A673 (cell line): Measurements from ENCODE around the gene PAOX. TPM values are rescaled to one million over a fixed set of nuclear protein-coding genes. Genes with fewer than 3 reads are reported as not detected.

Experiments used
- BruUV-seq: library from RNA; stranded (reverse); fragments of 400-500 nt; replicated peaks from 2 replicates; lab custom pipeline; 2021; lab: Mats Ljungman, UMichigan
- CTCF ChIA-PET: fragments of 300-600 bp; sonication (Branson Sonifier 250); formaldehyde crosslinking; loops from one replicate; lab custom pipeline; 2022; ENCODE audit warnings: antibody characterized with exemption; lab: Charles Lee
- POLR2A ChIA-PET: fragments of 300-600 bp; sonication (Branson Sonifier 250); formaldehyde crosslinking; loops from one replicate; lab custom pipeline; 2022; ENCODE audit warnings: antibody characterized with exemption; ENCODE audit not compliant: low non-redundant PET; lab: Charles Lee
- DNase-seq: peaks from one replicate; pipeline ENCODE4 v3.0.0-alpha.2; 2015; ENCODE audit warnings: low spot score
- H3K27ac ChIP-seq: fragments of 200-600 bp; sonication (generic); 2 replicates; pipeline ENCODE4 v1.5.1; 2016; ENCODE audit warnings: mixed run types, low read depth, mild to moderate bottlenecking, mixed read lengths, antibody characterized with exemption, low read length; ENCODE audit not compliant: poor library complexity, severe bottlenecking
- H3K27me3 ChIP-seq: fragments of 200-600 bp; sonication (generic); replicated peaks from 2 replicates; pipeline ENCODE4 v1.6.1; 2017; ENCODE audit warnings: mixed run types, low read depth, mild to moderate bottlenecking, mixed read lengths, antibody characterized with exemption, low read length; ENCODE audit not compliant: insufficient read depth, poor library complexity
- H3K36me3 ChIP-seq: fragments of 200-600 bp; sonication (generic); 2 replicates; pipeline ENCODE4 v1.6.1; 2016; ENCODE audit warnings: mixed run types, mild to moderate bottlenecking, mixed read lengths, antibody characterized with exemption, low read length; ENCODE audit not compliant: insufficient read depth, poor library complexity, severe bottlenecking
- H3K4me1 ChIP-seq: fragments of 200-600 bp; sonication (generic); 2 replicates; pipeline ENCODE4 v1.6.1; 2017; ENCODE audit warnings: mixed run types, mild to moderate bottlenecking, mixed read lengths, antibody characterized with exemption, low read length; ENCODE audit not compliant: insufficient read depth, poor library complexity, severe bottlenecking
- H3K4me3 ChIP-seq: fragments of 200-600 bp; sonication (generic); 2 replicates; pipeline ENCODE4 v1.5.1; 2016; ENCODE audit warnings: low read depth, mixed run types, mild to moderate bottlenecking, mixed read lengths, low read length; ENCODE audit not compliant: poor library complexity, severe bottlenecking
- H3K9me3 ChIP-seq: fragments of 200-600 bp; sonication (generic); 2 replicates; pipeline ENCODE4 v1.6.1; 2016; ENCODE audit warnings: mixed run types, low read depth, mild to moderate bottlenecking, mixed read lengths, antibody characterized with exemption, low read length; ENCODE audit not compliant: poor library complexity, severe bottlenecking
- CTCF ChIP-seq: fragments of 300-800, 200-600 bp; sonication (generic); conservative IDR thresholded peaks from 2 replicates; pipeline ENCODE4 v1.5.1; 2017; ENCODE audit warnings: low read depth, mild to moderate bottlenecking, antibody characterized with exemption, low read length, moderate library complexity, mixed read lengths
- EZH2 ChIP-seq: fragments of 200-600 bp; sonication (generic); IDR thresholded peaks from 2 replicates; pipeline ENCODE4 v1.6.1; 2017; ENCODE audit warnings: borderline replicate concordance, low read depth, mild to moderate bottlenecking, mixed read lengths, antibody characterized with exemption, low read length; ENCODE audit not compliant: poor library complexity, severe bottlenecking
- intact Hi-C: fragments of 100-400 bp; cut with micrococcal nuclease; formaldehyde crosslinking; loops from one replicate; pipeline ENCODE4 v1.10.0; 2022; ENCODE audit not compliant: unreplicated experiment
- total RNA-seq: library from RNA; stranded (reverse); gene quantifications from 2 replicates; pipeline ENCODE4 v1.2.3, GENCODE V29; 2021

PAOX gene
- total RNA-seq, 1 experiment from 2014 or later = 0.92 TPM

- Histone ChIP-seq H3K4me1 (no peaks in the 10 kb centered on the region), H3K27ac (no peak overlapping the region), H3K4me3 (no peak overlapping the region), H3K9me3 (no peaks in the 10 kb centered on the region), H3K27me3 (no peaks in the 10 kb centered on the region), H3K36me3 (peaks cover 39% of the 10 kb centered on the region)
- POLR2A ChIA-PET = interaction anchor here (0.7 kb wide), 1 partner anchor 17 kb away, joined by 4 read pairs; no protein-coding TSS in a partner anchor
- intact Hi-C loops = no loop called here
- no peak for TF ChIP-seq EZH2
- TF ChIP-seq CTCF = no peak
- CTCF ChIA-PET = no interaction called here
- no peak for DNase-seq
- BruUV-seq = no TSS peak
These were observed 10.9 kb upstream of the PAOX start for GRCh38 chr10:133368153-133368552.

- no peak overlapping the region for H3K4me3 ChIP-seq
- CTCF ChIA-PET = no interaction called here
- TF ChIP-seq EZH2 (no peak), CTCF (no peak)
- H3K27ac ChIP-seq = no peak overlapping the region
- no peaks in the 10 kb centered on the region for H3K27me3 ChIP-seq
- intact Hi-C loops = no loop called here
- H3K9me3 ChIP-seq = no peaks in the 10 kb centered on the region
- POLR2A ChIA-PET = no interaction called here
- H3K4me1 ChIP-seq = no peaks in the 10 kb centered on the region
- no peak for DNase-seq
- TSS peak; percentile 20 for BruUV-seq
- H3K36me3 ChIP-seq = peaks cover 37% of the 10 kb centered on the region
These were observed 8.9 kb upstream of the PAOX start for GRCh38 chr10:133370030-133370786.

GRCh38 chr10:133372507-133372906, 6.6 kb upstream of the PAOX start:
- TF ChIP-seq EZH2 = no peak
- no peak for TF ChIP-seq CTCF
- BruUV-seq = no TSS peak
- H3K27ac ChIP-seq = no peak overlapping the region
- H3K27me3 ChIP-seq = no peaks in the 10 kb centered on the region
- H3K4me1 ChIP-seq = no peaks in the 10 kb centered on the region
- POLR2A ChIA-PET = no interaction called here
- peaks cover 21% of the 10 kb centered on the region for H3K36me3 ChIP-seq
- DNase-seq = no peak
- H3K4me3 ChIP-seq = peak overlapping the region; percentile 77
- CTCF ChIA-PET = no interaction called here
- no peaks in the 10 kb centered on the region for H3K9me3 ChIP-seq
- intact Hi-C loops = no loop called here
